Tibial artery (tissue), 4 donors: Measurements from ENCODE around the gene FAR2.

Experiments used
- DNase-seq, 2 donors: peaks; one replicate each; pipeline ENCODE4 v3.0.0-alpha.2; 2019
- H3K27ac ChIP-seq, 2 donors: fragments of 200-600 bp; sonication (generic) in 1 of 2; 1 replicate in 1 of 2; 2 replicates in 1 of 2; pipeline ENCODE4 v1.5.1; 2018 to 2019; ENCODE audit warnings: mild to moderate bottlenecking in 1 of 2
- H3K27me3 ChIP-seq, 2 donors: fragments of 200-600 bp; sonication (generic) in 1 of 2; one replicate each; pipeline versions ENCODE4 v1.5.1 to v1.6.0; 2016 to 2019
- H3K36me3 ChIP-seq, 3 donors: fragments of 200-600 bp; sonication (generic) in 2 of 3; one replicate each; pipeline ENCODE4 v1.5.1; 2016 to 2019; ENCODE audit warnings: mild to moderate bottlenecking in 2 of 3
- H3K4me1 ChIP-seq, 4 donors: fragments of 200-600 bp; sonication (generic) in 2 of 4; 1 replicate in 3 of 4; 2 replicates in 1 of 4; pipeline ENCODE4 v1.5.1; 2016 to 2019
- H3K4me3 ChIP-seq, 2 donors: fragments of 200-600 bp; sonication (generic) in 1 of 2; 1 replicate in 1 of 2; 2 replicates in 1 of 2; pipeline ENCODE4 v1.5.1; 2018 to 2019; ENCODE audit warnings: mild to moderate bottlenecking in 2 of 2
- H3K9me3 ChIP-seq, 3 donors: fragments of 200-600 bp; sonication (generic) in 1 of 3; one replicate each; pipeline ENCODE4 v1.5.1; 2016 to 2019
- CTCF ChIP-seq, 2 experiments: fragments of 200-600 bp in 1 of 2; fragments of 450-650 bp in 1 of 2; IDR thresholded peaks; one replicate each; pipeline ENCODE4 v1.5.1; 2017 to 2019; ENCODE audit warnings: antibody characterized with exemption in 2 of 2, mild to moderate bottlenecking in 1 of 2, moderate library complexity in 1 of 2
- intact Hi-C: fragments of 100-400 bp; cut with DNase I; formaldehyde crosslinking; loops from one replicate; pipeline ENCODE4 v1.15.0; 2023; ENCODE audit warnings: low total_unique reads

Gene FAR2

DNA sequence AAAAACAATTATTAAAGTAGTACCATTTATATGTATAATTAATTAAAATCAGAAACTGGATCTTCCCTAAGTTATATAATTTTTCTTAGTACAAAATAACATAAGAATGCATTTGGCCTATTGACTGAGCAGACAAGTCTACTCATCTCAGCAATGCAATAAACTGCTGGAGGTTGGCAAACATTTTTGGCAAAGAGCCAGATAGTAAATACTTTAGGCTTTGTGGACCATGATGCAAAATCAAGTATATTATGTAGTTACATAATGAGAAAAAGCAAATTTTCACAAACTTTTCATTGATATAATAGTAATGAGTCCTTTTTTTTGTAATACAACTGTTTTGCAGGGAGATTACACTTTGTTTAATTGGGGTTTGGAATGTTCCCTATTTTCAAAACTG is 201.0 kb downstream of the FAR2 start:
- no peak for DNase-seq
- H3K27ac ChIP-seq: no peak overlapping the region
- no peak for TF ChIP-seq CTCF (IDR thresholded peaks at IDR 0.05)
- H3K27me3 ChIP-seq: no peaks in the 10 kb centered on the region
- peaks cover 29 to 41% (median 38%) of the 10 kb centered on the region in 3 donors for H3K36me3 ChIP-seq
- peaks cover 0 to 5% (median 0%) of the 10 kb centered on the region in 4 donors for H3K4me1 ChIP-seq
- no peak overlapping the region for H3K4me3 ChIP-seq
- H3K9me3 ChIP-seq: no peaks in the 10 kb centered on the region
- intact Hi-C loops: no loop called here

DNA sequence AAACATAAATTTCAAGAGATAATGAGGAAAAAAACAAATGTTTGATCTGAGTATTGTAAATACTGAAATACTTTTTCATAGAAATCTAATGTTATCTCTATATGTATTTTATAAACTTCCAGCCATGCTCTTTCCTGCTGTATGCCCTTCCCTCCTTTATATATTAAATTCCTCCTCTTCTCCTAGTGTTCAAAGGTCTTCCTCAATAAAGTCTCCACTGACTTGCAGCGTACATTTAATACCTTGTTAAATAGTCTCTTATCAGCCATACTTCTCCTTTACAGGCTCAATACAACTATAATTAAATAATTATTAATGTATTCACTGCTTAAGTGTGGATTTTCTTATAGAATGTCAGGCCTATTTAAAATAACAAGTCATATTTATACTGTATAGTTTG is 205.9 kb downstream of the FAR2 start:
- intact Hi-C loops: no loop called here
- H3K27me3 ChIP-seq: no peaks in the 10 kb centered on the region
- no peak for DNase-seq
- no peaks in the 10 kb centered on the region for H3K9me3 ChIP-seq
- peaks cover 0 to 4% (median 0%) of the 10 kb centered on the region in 4 donors for H3K4me1 ChIP-seq
- H3K36me3 ChIP-seq: peaks cover 28 to 46% (median 42%) of the 10 kb centered on the region in 3 donors
- TF ChIP-seq CTCF (IDR thresholded peaks at IDR 0.05): no peak
- H3K4me3 ChIP-seq: no peak overlapping the region
- no peak overlapping the region for H3K27ac ChIP-seq

DNA sequence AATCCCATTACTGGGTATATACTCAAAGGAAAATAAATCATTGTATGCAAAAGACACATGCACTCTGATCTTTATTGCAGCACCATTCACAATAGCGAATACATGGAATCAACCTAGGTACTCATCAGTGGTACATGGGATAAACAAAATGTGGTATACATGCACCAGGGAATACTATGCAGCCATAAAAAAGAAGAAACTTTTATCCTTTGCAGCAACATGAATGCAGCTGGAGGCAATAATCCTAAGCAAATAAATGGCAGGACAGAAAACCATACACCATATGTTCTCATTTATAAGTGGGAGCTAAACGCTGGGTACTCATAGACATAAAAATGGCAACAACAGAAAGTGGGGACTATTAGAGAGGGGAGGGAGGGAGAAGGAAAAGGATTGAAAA is 216.0 kb downstream of the FAR2 start:
- Histone ChIP-seq H3K4me1 (no peaks in the 10 kb centered on the region), H3K36me3 (peaks cover 44 to 48% (median 45%) of the 10 kb centered on the region in 3 donors), H3K9me3 (no peaks in the 10 kb centered on the region), H3K27ac (no peak overlapping the region), H3K27me3 (no peaks in the 10 kb centered on the region), H3K4me3 (no peak overlapping the region)
- DNase-seq: no peak
- no peak for TF ChIP-seq CTCF (IDR thresholded peaks at IDR 0.05)
- intact Hi-C loops: no loop called here

DNA sequence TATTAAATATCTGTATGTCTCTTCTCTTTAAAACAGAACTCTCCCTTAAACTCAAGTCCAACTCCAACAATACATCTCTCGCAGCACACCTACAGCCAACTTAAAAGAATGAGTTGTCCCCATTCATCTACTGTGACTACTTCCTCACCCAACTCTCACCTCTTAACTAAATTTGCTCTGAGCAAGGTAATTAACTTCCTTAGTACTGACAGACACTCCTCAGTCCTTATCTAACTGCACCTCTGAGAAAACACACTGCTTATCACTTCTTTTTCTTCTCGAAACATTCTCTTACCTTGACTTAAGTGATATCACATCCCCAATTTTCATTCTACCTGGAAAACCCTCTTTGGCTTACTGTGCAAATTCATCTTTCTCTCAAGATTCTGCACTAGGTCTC is 224.9 kb downstream of the FAR2 start:
- H3K9me3 ChIP-seq: no peaks in the 10 kb centered on the region
- H3K36me3 ChIP-seq: peaks cover 9 to 22% (median 10%) of the 10 kb centered on the region in 3 donors
- H3K4me3 ChIP-seq: no peak overlapping the region
- intact Hi-C loops: no loop called here
- peaks cover 0 to under 1% (median 0%) of the 10 kb centered on the region in 4 donors for H3K4me1 ChIP-seq
- no peak overlapping the region for H3K27ac ChIP-seq
- no peaks in the 10 kb centered on the region for H3K27me3 ChIP-seq
- no peak for TF ChIP-seq CTCF (IDR thresholded peaks at IDR 0.05)
- no peak for DNase-seq

- peaks cover 0 to 10% (median 4%) of the 10 kb centered on the region in 4 donors for H3K4me1 ChIP-seq
- H3K36me3 ChIP-seq: peaks cover 1 to 13% (median 6%) of the 10 kb centered on the region in 3 donors
- no peak for TF ChIP-seq CTCF (IDR thresholded peaks at IDR 0.05)
- H3K27me3 ChIP-seq: no peaks in the 10 kb centered on the region
- DNase-seq: no peak
- no peak overlapping the region for H3K27ac ChIP-seq
- no peaks in the 10 kb centered on the region for H3K9me3 ChIP-seq
- no peak overlapping the region for H3K4me3 ChIP-seq
- intact Hi-C loops: no loop called here
Observed at GRCh38 chr12:29374913-29375312, 225.8 kb downstream of the FAR2 start.

DNA sequence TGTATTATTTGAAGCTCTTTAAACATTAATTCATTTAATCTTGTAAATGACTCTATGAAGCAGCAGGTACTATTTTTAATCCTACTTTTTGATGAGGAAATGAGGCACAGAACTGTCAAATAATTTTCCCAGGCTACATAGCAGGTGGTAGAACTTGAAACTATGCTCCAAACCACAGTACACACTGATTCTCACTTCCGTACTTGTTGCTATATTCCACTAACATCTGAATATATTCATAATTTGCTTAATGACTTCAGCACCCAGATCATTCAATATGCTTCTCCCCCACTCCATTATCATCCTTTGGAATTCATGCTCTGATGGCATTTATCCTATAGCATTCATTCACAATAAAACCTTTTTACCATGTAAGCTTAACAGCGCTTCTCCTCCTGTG is 227.0 kb downstream of the FAR2 start:
- no peak for DNase-seq
- Histone ChIP-seq H3K27me3 (no peaks in the 10 kb centered on the region), H3K27ac (no peak overlapping the region), H3K4me3 (no peak overlapping the region), H3K36me3 (peaks cover 0 to 4% (median 4%) of the 10 kb centered on the region in 3 donors), H3K9me3 (no peaks in the 10 kb centered on the region), H3K4me1 (peaks cover 0 to 12% (median 6%) of the 10 kb centered on the region in 4 donors)
- no peak for TF ChIP-seq CTCF (IDR thresholded peaks at IDR 0.05)
- intact Hi-C loops: no loop called here
